Measurements from ENCODE around the gene CCBE1.

The CCBE1 gene

GRCh38 chr18:59612381-59612780 is 84.8 kb downstream of the CCBE1 start:
- no peak for DNase-seq

- no peak for DNase-seq
Measured at GRCh38 chr18:59610546-59611140, 86.6 kb downstream of the CCBE1 start.

- DNase-seq, result no peak
Measured at GRCh38 chr18:59609654-59610053, 87.6 kb downstream of the CCBE1 start.

GRCh38 chr18:59607471-59607870 is 89.8 kb downstream of the CCBE1 start:
- no peak for DNase-seq

GRCh38 chr18:59607078-59607379 is 90.2 kb downstream of the CCBE1 start:
- DNase-seq, result no peak

GRCh38 chr18:59606193-59607077 is 90.8 kb downstream of the CCBE1 start:
- no peak for DNase-seq

GRCh38 chr18:59605633-59606192 is 91.5 kb downstream of the CCBE1 start:
- DNase-seq, result no peak

- DNase-seq, result no peak
Measured at GRCh38 chr18:59604877-59605276, 92.3 kb downstream of the CCBE1 start.

- DNase-seq, result no peak
Measured at GRCh38 chr18:59597049-59597448, 100.2 kb downstream of the CCBE1 start.

GRCh38 chr18:59593291-59593717 is 103.9 kb downstream of the CCBE1 start:
- DNase-seq, result no peak

GRCh38 chr18:59592624-59593023 is 104.6 kb downstream of the CCBE1 start:
- DNase-seq, result no peak

GRCh38 chr18:59582395-59582794 is 114.8 kb downstream of the CCBE1 start:
- DNase-seq, result no peak

GRCh38 chr18:59579509-59579908 is 117.7 kb downstream of the CCBE1 start:
- DNase-seq, result no peak

GRCh38 chr18:59577386-59577655 is 119.9 kb downstream of the CCBE1 start:
- no peak for DNase-seq

GRCh38 chr18:59576541-59577385 is 120.5 kb downstream of the CCBE1 start:
- DNase-seq, result no peak

- no peak for DNase-seq
Measured at GRCh38 chr18:59575995-59576394, 121.2 kb downstream of the CCBE1 start.

- DNase-seq, result no peak
Measured at GRCh38 chr18:59573962-59574361, 123.3 kb downstream of the CCBE1 start.

- no peak for DNase-seq
Measured at GRCh38 chr18:59571902-59572301, 125.3 kb downstream of the CCBE1 start.

- no peak for DNase-seq
Measured at GRCh38 chr18:59570796-59571195, 126.4 kb downstream of the CCBE1 start.

GRCh38 chr18:59570101-59570775 is 127.0 kb downstream of the CCBE1 start:
- no peak for DNase-seq

- DNase-seq, result no peak
Measured at GRCh38 chr18:59569390-59569791, 127.8 kb downstream of the CCBE1 start.

GRCh38 chr18:59567431-59567830 is 129.8 kb downstream of the CCBE1 start:
- no peak for DNase-seq

GRCh38 chr18:59566533-59566971 is 130.7 kb downstream of the CCBE1 start:
- no peak for DNase-seq

All from activated T-cell treated with anti-CD3 and anti-CD28 coated beads for 4 hours (primary cell).